ENCODE results near the gene ACADSB. TPM values are rescaled to one million over a fixed set of nuclear protein-coding genes. Genes with fewer than 3 reads are reported as not detected.

The ACADSB gene
- total RNA-seq, 1 experiment from 2014 or later, result 14.5 TPM

DNA sequence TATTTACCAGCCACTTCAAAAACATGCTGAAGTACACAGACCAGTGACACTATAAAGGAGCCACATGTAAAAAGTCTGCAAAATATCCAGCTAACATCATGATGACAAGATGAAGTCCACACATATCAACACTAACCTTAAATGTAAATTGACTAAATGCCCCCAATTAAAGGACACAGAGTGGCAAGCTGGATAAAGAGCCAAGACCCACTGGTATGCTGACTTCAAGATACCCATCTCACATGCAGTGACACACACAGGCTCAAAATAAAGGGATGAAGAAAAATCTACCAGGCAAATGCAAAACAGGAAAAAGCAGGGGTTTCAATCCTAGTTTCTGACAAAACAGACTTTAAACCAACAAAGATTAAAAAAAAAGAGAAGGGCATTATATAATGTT lies 41.9 kb upstream of the ACADSB start:
- Mint-ChIP-seq H3K27me3 (ENCODE audit: low read depth) (peaks cover 74% of the 10 kb centered on the region), H3K9me3 (peaks cover 67% of the 10 kb centered on the region), H3K27ac (no peak overlapping the region), H3K4me1 (no peaks in the 10 kb centered on the region), H3K36me3 (peaks cover 30% of the 10 kb centered on the region), H3K4me3 (no peak overlapping the region)
- POLR2A ChIA-PET, result no interaction called here
- CTCF ChIA-PET, result no interaction called here
- TF ChIP-seq NFYB (CRISPR knock-in tag; conservative IDR thresholded peaks at IDR 0.05; ENCODE audit: low read depth) (no peak), GTF2I (CRISPR knock-in tag; conservative IDR thresholded peaks at IDR 0.05) (no peak), USF2 (CRISPR knock-in tag; IDR thresholded peaks at IDR 0.05) (no peak), ZNF263 (CRISPR knock-in tag; IDR thresholded peaks at IDR 0.05; ENCODE audit: low read depth) (no peak), ZNF317 (CRISPR knock-in tag; IDR thresholded peaks at IDR 0.05; ENCODE audit: borderline replicate concordance, low read depth) (no peak), ZNF671 (CRISPR knock-in tag; IDR thresholded peaks at IDR 0.05) (no peak), ARID4B (CRISPR knock-in tag; IDR thresholded peaks at IDR 0.05; ENCODE audit: borderline replicate concordance) (no peak), E2F4 (CRISPR knock-in tag; IDR thresholded peaks at IDR 0.05; ENCODE audit: borderline replicate concordance, low read depth) (no peak)
- TF ChIP-seq, protein P1, sequence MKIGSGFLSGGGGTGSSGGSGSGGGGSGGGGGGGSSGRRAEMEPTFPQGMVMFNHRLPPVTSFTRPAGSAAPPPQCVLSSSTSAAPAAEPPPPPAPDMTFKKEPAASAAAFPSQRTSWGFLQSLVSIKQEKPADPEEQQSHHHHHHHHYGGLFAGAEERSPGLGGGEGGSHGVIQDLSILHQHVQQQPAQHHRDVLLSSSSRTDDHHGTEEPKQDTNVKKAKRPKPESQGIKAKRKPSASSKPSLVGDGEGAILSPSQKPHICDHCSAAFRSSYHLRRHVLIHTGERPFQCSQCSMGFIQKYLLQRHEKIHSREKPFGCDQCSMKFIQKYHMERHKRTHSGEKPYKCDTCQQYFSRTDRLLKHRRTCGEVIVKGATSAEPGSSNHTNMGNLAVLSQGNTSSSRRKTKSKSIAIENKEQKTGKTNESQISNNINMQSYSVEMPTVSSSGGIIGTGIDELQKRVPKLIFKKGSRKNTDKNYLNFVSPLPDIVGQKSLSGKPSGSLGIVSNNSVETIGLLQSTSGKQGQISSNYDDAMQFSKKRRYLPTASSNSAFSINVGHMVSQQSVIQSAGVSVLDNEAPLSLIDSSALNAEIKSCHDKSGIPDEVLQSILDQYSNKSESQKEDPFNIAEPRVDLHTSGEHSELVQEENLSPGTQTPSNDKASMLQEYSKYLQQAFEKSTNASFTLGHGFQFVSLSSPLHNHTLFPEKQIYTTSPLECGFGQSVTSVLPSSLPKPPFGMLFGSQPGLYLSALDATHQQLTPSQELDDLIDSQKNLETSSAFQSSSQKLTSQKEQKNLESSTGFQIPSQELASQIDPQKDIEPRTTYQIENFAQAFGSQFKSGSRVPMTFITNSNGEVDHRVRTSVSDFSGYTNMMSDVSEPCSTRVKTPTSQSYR (CRISPR knock-in tag; IDR thresholded peaks at IDR 0.05), result no peak
- TF ChIP-seq, protein P2, sequence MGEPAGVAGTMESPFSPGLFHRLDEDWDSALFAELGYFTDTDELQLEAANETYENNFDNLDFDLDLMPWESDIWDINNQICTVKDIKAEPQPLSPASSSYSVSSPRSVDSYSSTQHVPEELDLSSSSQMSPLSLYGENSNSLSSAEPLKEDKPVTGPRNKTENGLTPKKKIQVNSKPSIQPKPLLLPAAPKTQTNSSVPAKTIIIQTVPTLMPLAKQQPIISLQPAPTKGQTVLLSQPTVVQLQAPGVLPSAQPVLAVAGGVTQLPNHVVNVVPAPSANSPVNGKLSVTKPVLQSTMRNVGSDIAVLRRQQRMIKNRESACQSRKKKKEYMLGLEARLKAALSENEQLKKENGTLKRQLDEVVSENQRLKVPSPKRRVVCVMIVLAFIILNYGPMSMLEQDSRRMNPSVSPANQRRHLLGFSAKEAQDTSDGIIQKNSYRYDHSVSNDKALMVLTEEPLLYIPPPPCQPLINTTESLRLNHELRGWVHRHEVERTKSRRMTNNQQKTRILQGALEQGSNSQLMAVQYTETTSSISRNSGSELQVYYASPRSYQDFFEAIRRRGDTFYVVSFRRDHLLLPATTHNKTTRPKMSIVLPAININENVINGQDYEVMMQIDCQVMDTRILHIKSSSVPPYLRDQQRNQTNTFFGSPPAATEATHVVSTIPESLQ (CRISPR knock-in tag; IDR thresholded peaks at IDR 0.05), result no peak
- DNase-seq (ENCODE audit: low spot score), result no peak
- no peak for ATAC-seq

DNA sequence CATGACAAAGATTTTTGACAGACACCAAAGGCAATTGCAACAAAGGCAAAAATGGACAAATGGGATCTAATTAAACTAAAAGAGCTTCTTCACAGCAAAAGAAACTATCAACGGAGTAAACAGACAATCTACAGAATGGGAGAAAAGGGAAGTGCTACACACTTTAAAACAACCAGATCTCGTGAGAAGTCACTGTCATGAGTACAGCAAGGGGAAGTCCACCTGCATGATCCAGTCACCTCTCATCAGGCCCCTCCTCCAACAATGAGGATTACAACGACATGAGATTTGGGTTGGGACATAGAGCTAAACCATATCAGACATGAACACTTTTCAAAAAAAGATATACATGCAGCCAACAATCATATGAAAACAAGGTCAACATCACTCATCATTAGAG lies 40.1 kb upstream of the ACADSB start:
- ChIA-PET CTCF (no interaction called here), POLR2A (no interaction called here)
- H3K9me3 Mint-ChIP-seq, result peaks cover 54% of the 10 kb centered on the region
- H3K4me3 Mint-ChIP-seq, result no peak overlapping the region
- no peak for DNase-seq (ENCODE audit: low spot score)
- H3K27ac Mint-ChIP-seq, result no peak overlapping the region
- TF ChIP-seq ZNF671 (CRISPR knock-in tag; IDR thresholded peaks at IDR 0.05) (no peak), CREM (CRISPR knock-in tag; IDR thresholded peaks at IDR 0.05) (no peak), GABPB1 (CRISPR knock-in tag; IDR thresholded peaks at IDR 0.05) (no peak), E2F4 (CRISPR knock-in tag; IDR thresholded peaks at IDR 0.05; ENCODE audit: borderline replicate concordance, low read depth) (no peak), ZNF396 (CRISPR knock-in tag; IDR thresholded peaks at IDR 0.05; ENCODE audit: borderline replicate concordance) (no peak), FOXP1 (CRISPR knock-in tag; IDR thresholded peaks at IDR 0.05; ENCODE audit: borderline replicate concordance) (no peak), MLX (CRISPR knock-in tag; IDR thresholded peaks at IDR 0.05) (no peak)
- TF ChIP-seq, protein P3, sequence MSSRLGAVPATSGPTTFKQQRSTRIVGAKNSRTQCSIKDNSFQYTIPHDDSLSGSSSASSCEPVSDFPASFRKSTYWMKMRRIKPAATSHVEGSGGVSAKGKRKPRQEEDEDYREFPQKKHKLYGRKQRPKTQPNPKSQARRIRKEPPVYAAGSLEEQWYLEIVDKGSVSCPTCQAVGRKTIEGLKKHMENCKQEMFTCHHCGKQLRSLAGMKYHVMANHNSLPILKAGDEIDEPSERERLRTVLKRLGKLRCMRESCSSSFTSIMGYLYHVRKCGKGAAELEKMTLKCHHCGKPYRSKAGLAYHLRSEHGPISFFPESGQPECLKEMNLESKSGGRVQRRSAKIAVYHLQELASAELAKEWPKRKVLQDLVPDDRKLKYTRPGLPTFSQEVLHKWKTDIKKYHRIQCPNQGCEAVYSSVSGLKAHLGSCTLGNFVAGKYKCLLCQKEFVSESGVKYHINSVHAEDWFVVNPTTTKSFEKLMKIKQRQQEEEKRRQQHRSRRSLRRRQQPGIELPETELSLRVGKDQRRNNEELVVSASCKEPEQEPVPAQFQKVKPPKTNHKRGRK (CRISPR knock-in tag; IDR thresholded peaks at IDR 0.05; ENCODE audit: borderline replicate concordance), result no peak
- peaks cover 63% of the 10 kb centered on the region for H3K27me3 Mint-ChIP-seq (ENCODE audit: low read depth)
- ATAC-seq, result no peak
- H3K36me3 Mint-ChIP-seq, result peaks cover 28% of the 10 kb centered on the region
- H3K4me1 Mint-ChIP-seq, result no peaks in the 10 kb centered on the region
